CD14-positive monocyte (primary cell): ENCODE measurements around the gene SLC16A4. TPM values are rescaled to one million over a fixed set of nuclear protein-coding genes. Genes with fewer than 3 reads are reported as not detected.

ENCODE experiments used
- DNase-seq, 3 donors: peaks; one replicate each; pipeline ENCODE4 v3.0.0-alpha.2; 2011 to 2022
- H2AFZ ChIP-seq: 2 replicates; pipeline ENCODE4 v1.6.0; 2012; ENCODE audit warnings: mild to moderate bottlenecking, low read depth, low read length, inconsistent platforms; ENCODE audit not compliant: insufficient read depth, poor library complexity, severe bottlenecking
- H3K27ac ChIP-seq, 2 donors: 1 replicate in 1 of 2; 2 replicates in 1 of 2; pipeline ENCODE4 v1.5.1; 2012 to 2013; ENCODE audit warnings: low read length in 2 of 2, control low read depth in 1 of 2, inconsistent platforms in 1 of 2, low read depth in 1 of 2, mild to moderate bottlenecking in 1 of 2
- H3K27me3 ChIP-seq, 2 donors: one replicate each; pipeline versions ENCODE4 v1.6.0 to v1.6.1; 2011 to 2013; ENCODE audit warnings: low read length in 2 of 2; ENCODE audit not compliant: control insufficient read depth in 2 of 2, insufficient read depth in 2 of 2
- H3K36me3 ChIP-seq, 2 donors: replicated peaks in 1 of 2; 1 replicate in 1 of 2; 2 replicates in 1 of 2; pipeline versions ENCODE4 v1.5.1 to v1.6.1; 2012 to 2013; ENCODE audit warnings: low read length in 2 of 2, control low read depth in 1 of 2, inconsistent platforms in 1 of 2, mild to moderate bottlenecking in 1 of 2; ENCODE audit not compliant: insufficient read depth in 2 of 2, control insufficient read depth in 1 of 2
- H3K4me1 ChIP-seq, 2 donors: 1 replicate in 1 of 2; 2 replicates in 1 of 2; pipeline versions ENCODE4 v1.5.1 to v1.6.1; 2012 to 2013; ENCODE audit warnings: low read length in 2 of 2, control low read depth in 1 of 2, inconsistent platforms in 1 of 2, mild to moderate bottlenecking in 1 of 2, moderate library complexity in 1 of 2; ENCODE audit not compliant: insufficient read depth in 2 of 2, control insufficient read depth in 1 of 2
- H3K4me2 ChIP-seq: replicated peaks from 2 replicates; pipeline ENCODE3; 2012; ENCODE audit warnings: low read length, moderate library complexity, mild to moderate bottlenecking; ENCODE audit not compliant: poor library complexity, severe bottlenecking; ENCODE audit errors: extremely low read depth
- H3K4me3 ChIP-seq, 3 experiments: fragments of 200-600 bp in 1 of 3; sonication (generic) in 1 of 3; replicated peaks in 1 of 3; 1 replicate in 2 of 3; 2 replicates in 1 of 3; pipeline ENCODE4 v1.5.1; 2011 to 2013; ENCODE audit warnings: low read length in 3 of 3, mild to moderate bottlenecking in 3 of 3, control low read depth in 2 of 3, low read depth in 2 of 3, inconsistent platforms in 1 of 3, moderate library complexity in 1 of 3
- H3K79me2 ChIP-seq: 2 replicates; pipeline ENCODE4 v1.6.0; 2012; ENCODE audit warnings: mild to moderate bottlenecking, control low read depth, inconsistent platforms, low read length, moderate library complexity; ENCODE audit not compliant: insufficient read depth
- H3K9ac ChIP-seq: 2 replicates; pipeline ENCODE4 v1.6.0; 2017; ENCODE audit warnings: low read length, mild to moderate bottlenecking; ENCODE audit not compliant: insufficient read depth, poor library complexity, severe bottlenecking
- H3K9me3 ChIP-seq, 2 donors: replicated peaks in 1 of 2; 1 replicate in 1 of 2; 2 replicates in 1 of 2; pipeline versions ENCODE4 v1.5.1 to v1.6.1; 2012 to 2013; ENCODE audit warnings: low read length in 2 of 2, control low read depth in 1 of 2; ENCODE audit not compliant: control insufficient read depth in 1 of 2, insufficient read depth in 1 of 2
- H4K20me1 ChIP-seq: 2 replicates; pipeline ENCODE4 v1.6.0; 2012; ENCODE audit warnings: mild to moderate bottlenecking, low read length, control low read depth, moderate library complexity; ENCODE audit not compliant: insufficient read depth
- H3K27ac Mint-ChIP-seq, 7 donors: one replicate each; pipeline ENCODE4 v1.8.0; 2020; ENCODE audit warnings: mild to moderate bottlenecking in 7 of 7, mixed read lengths in 7 of 7, moderate library complexity in 6 of 7, inconsistent platforms in 2 of 7
- H3K27me3 Mint-ChIP-seq, 3 donors: one replicate each; pipeline ENCODE4 v1.8.0; 2021 to 2022; ENCODE audit warnings: low read depth in 3 of 3, mild to moderate bottlenecking in 3 of 3, mixed read lengths in 3 of 3, moderate library complexity in 3 of 3, inconsistent platforms in 1 of 3
- H3K36me3 Mint-ChIP-seq, 2 donors: one replicate each; pipeline ENCODE4 v1.8.0; 2020; ENCODE audit warnings: mixed read lengths in 2 of 2, inconsistent platforms in 1 of 2, mild to moderate bottlenecking in 1 of 2
- H3K4me1 Mint-ChIP-seq: one replicate; pipeline ENCODE4 v1.8.0; 2020; ENCODE audit warnings: mild to moderate bottlenecking, mixed read lengths
- H3K4me3 Mint-ChIP-seq, 2 donors: one replicate each; pipeline ENCODE4 v1.8.0; 2020; ENCODE audit warnings: mild to moderate bottlenecking in 2 of 2, mixed read lengths in 2 of 2, moderate library complexity in 1 of 2
- H3K9me3 Mint-ChIP-seq, 7 donors: one replicate each; pipeline ENCODE4 v1.8.0; 2020 to 2022; ENCODE audit warnings: mixed read lengths in 7 of 7, mild to moderate bottlenecking in 6 of 7, moderate library complexity in 6 of 7, inconsistent platforms in 2 of 7
- CTCF ChIP-seq: fragments of 200-600 bp; IDR thresholded peaks from one replicate; pipeline ENCODE4 v1.8.0; 2022; ENCODE audit warnings: antibody characterized with exemption, mild to moderate bottlenecking
- WGBS: methylation state at CpG from one replicate; pipeline ENCODE4 v1.1.5; 2013; ENCODE audit warnings: missing lambda C conversion rate; ENCODE audit not compliant: insufficient coverage; 5-methylcytosine and 5-hydroxymethylcytosine counted together
- intact Hi-C, 2 donors: fragments of 100-400 bp; cut with micrococcal nuclease; formaldehyde crosslinking; loops; one replicate each; pipeline versions ENCODE4 v1.15.0 to v1.15.1; 2023
- polyA plus RNA-seq, 3 donors: library from polyadenylated mRNA; depleted of rRNA in 1 of 3; unstranded in 2 of 3; stranded (reverse) in 1 of 3; fragments of 300-500 nt in 2 of 3; fragments of >200 nt in 1 of 3; fragmentation: Illumina TruSeq in 2 of 3; gene quantifications; 1 replicate in 2 of 3; 2 replicates in 1 of 3; pipeline ENCODE4 v1.2.3, GENCODE V29; 2012 to 2021

SLC16A4 gene
- polyA plus RNA-seq, 3 donors, result 0.13 to 0.26 (median 0.25) TPM

GRCh38 chr1:110350360-110350759 lies 40.5 kb downstream of the SLC16A4 start:
- Mint-ChIP-seq H3K4me3 (no peak overlapping the region), H3K9me3 (no peaks in the 10 kb centered on the region), H3K27me3 (no peaks in the 10 kb centered on the region)

GRCh38 chr1:110348771-110349170 lies 42.1 kb downstream of the SLC16A4 start:
- no peaks in the 10 kb centered on the region for H3K9me3 Mint-ChIP-seq
- no peaks in the 10 kb centered on the region for H3K9me3 ChIP-seq
- peaks cover 49% of the 10 kb centered on the region for H3K4me1 Mint-ChIP-seq
- H3K27ac ChIP-seq, result peak overlapping the region in 1 of 2 donors; percentile 39
- H3K4me3 Mint-ChIP-seq, result no peak overlapping the region
- intact Hi-C loops, result no loop called here
- no peaks in the 10 kb centered on the region for H3K27me3 ChIP-seq
- H3K36me3 ChIP-seq, result peaks cover 32 to 64% of the 10 kb centered on the region in 2 donors
- DNase-seq, result no peak
- peaks cover 55% of the 10 kb centered on the region for H4K20me1 ChIP-seq
- TF ChIP-seq CTCF, result no peak
- no peak overlapping the region for H3K4me2 ChIP-seq
- H2AFZ ChIP-seq, result no peak overlapping the region
- peak overlapping the region in 1 of 7 donors; percentile 60 for H3K27ac Mint-ChIP-seq
- H3K27me3 Mint-ChIP-seq, result no peaks in the 10 kb centered on the region
- H3K4me1 ChIP-seq, result peaks cover 11 to 26% of the 10 kb centered on the region in 2 donors
- H3K4me3 ChIP-seq, result no peak overlapping the region
- H3K9ac ChIP-seq, result no peak overlapping the region
- H3K36me3 Mint-ChIP-seq, result peaks cover 41 to 53% of the 10 kb centered on the region in 2 donors
- peaks cover 100% of the 10 kb centered on the region for H3K79me2 ChIP-seq

More at GRCh38 chr1:110350360-110350759, 40.5 kb downstream of the SLC16A4 start:
- peaks cover 100% of the 10 kb centered on the region for H3K79me2 ChIP-seq
- DNase-seq, result no peak
- no peak for TF ChIP-seq CTCF
- H2AFZ ChIP-seq, result no peak overlapping the region
- H3K4me1 Mint-ChIP-seq, result peaks cover 42% of the 10 kb centered on the region
- H3K27ac Mint-ChIP-seq, result peak overlapping the region in 2 of 7 donors; percentile 6 to 78
- no peak overlapping the region for H3K4me3 ChIP-seq
- WGBS, result 92% methylated on average over 2 of the region's 2 CpGs
- H3K27me3 ChIP-seq, result no peaks in the 10 kb centered on the region
- peaks cover 8 to 19% of the 10 kb centered on the region in 2 donors for H3K4me1 ChIP-seq
- peaks cover 23 to 61% of the 10 kb centered on the region in 2 donors for H3K36me3 ChIP-seq
- no peak overlapping the region for H3K4me2 ChIP-seq
- peak overlapping the region in 1 of 2 donors; percentile 59 for H3K27ac ChIP-seq
- peaks cover 36 to 47% of the 10 kb centered on the region in 2 donors for H3K36me3 Mint-ChIP-seq
- H4K20me1 ChIP-seq, result peaks cover 45% of the 10 kb centered on the region
- H3K9ac ChIP-seq, result no peak overlapping the region
- intact Hi-C loops, result no loop called here
- H3K9me3 ChIP-seq, result no peaks in the 10 kb centered on the region
